Measurements from ENCODE around the gene HMCN1.

Gene HMCN1

DNA sequence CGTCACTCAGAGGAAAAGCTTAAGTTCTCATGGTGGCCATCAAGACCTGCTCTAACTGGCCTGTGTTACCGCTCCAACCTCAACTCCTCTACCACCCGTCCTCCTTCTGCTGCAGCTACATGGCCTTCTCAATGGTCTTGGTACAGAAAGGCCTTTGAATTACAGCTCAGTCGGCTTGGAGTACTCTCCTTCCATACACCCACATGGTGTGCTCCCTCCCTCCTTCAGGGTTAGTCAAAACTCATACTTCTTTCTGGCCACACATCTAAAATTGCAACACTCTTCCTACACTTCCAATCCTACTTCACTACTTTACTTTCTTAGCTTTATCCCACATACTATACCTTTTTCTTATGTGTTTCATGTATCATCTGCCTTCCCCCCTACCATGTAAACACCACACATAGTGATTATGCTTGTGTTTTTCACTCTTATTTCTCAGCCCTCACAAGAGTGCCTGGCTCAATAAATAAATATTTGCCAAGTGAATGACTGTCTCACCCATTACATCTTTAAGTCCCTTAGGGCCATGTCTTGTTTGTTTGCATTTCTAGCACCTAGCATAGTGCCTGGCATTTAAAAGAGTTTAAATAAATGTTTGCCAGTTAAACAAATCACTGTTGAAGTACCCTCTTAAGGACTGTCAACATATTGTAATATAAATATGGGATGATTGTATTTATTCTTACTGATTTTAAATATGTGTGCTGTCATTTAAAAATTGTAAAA, 37.6 kb upstream of the HMCN1 start:
- no peak for TF ChIP-seq CTCF (IDR thresholded peaks at IDR 0.05; ENCODE audit: control insufficient read depth, extremely low read depth, insufficient read depth)
- no peak overlapping the region for H3K4me3 ChIP-seq (ENCODE audit: low read depth, low read length)
- peak; percentile 93 for DNase-seq (ENCODE audit: low read depth)

DNA sequence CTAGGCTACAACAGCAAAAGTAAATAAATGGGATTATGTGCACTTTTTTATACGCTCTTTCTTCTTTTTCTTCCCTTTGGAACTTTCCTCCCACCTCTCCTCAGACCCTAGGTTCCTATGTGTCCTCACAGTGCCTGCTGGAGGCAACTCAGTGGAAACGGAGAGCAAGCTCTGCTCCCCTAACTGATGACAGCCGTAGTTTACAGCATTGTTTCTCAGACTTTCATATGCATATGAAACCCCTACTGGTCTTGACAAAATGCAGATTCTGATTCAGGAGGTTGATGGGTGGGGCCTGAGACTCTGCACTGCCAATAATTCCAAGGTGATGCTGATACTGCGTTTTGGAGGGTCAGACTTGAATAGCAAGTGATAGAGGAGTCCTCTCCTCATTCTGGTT, 34.3 kb upstream of the HMCN1 start:
- no peak for TF ChIP-seq CTCF (IDR thresholded peaks at IDR 0.05; ENCODE audit: control insufficient read depth, extremely low read depth, insufficient read depth)
- no peak overlapping the region for H3K4me3 ChIP-seq (ENCODE audit: low read depth, low read length)
- DNase-seq (ENCODE audit: low read depth) = no peak

DNA sequence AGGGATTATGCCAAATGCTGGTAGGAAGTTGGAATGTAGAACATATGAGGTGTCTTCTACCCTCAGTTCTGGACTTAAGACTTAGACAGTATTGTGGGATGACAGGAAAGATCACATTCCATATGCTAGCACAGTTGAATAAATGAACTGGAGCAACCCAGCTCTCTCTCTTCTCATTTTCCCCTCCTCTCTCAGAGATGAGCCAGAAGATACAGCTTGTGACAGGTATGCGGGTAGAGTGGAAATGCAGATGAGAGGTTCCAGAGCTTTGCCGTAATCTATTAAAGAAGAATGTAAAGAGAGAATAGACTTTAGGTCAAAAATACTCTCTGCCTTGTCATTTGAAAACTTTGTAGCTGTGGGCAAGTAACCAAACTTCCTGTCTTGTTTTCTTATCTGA, 32.5 kb upstream of the HMCN1 start:
- TF ChIP-seq CTCF (IDR thresholded peaks at IDR 0.05; ENCODE audit: control insufficient read depth, extremely low read depth, insufficient read depth) = no peak
- DNase-seq (ENCODE audit: low read depth) = no peak
- no peak overlapping the region for H3K4me3 ChIP-seq (ENCODE audit: low read depth, low read length)

DNA sequence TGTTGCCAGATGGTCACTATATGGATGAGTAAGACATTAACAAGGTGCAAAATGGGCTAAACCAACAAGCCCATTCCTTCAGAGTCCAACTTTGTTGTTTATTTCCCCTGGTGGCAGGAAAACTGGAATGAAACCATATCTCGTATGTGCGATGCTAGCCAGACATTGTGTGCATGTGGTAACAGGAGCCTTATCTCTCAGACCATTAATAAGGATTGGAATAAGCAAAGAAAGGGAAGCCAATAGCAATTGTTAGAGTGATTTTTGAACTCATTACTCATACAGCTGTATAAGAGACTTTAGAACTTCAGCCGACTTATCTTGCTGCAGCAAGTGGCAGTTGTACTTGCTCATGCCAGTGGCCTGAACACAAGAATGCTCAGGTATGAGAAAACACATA, 30.0 kb upstream of the HMCN1 start:
- DNase-seq (ENCODE audit: low read depth) = no peak
- no peak for TF ChIP-seq CTCF (IDR thresholded peaks at IDR 0.05; ENCODE audit: control insufficient read depth, extremely low read depth, insufficient read depth)
- no peak overlapping the region for H3K4me3 ChIP-seq (ENCODE audit: low read depth, low read length)

GRCh38 chr1:185716095-185716494, 18.1 kb upstream of the HMCN1 start:
- DNase-seq (ENCODE audit: low read depth) = no peak
- no peak overlapping the region for H3K4me3 ChIP-seq (ENCODE audit: low read depth, low read length)
- no peak for TF ChIP-seq CTCF (IDR thresholded peaks at IDR 0.05; ENCODE audit: control insufficient read depth, extremely low read depth, insufficient read depth)

DNA sequence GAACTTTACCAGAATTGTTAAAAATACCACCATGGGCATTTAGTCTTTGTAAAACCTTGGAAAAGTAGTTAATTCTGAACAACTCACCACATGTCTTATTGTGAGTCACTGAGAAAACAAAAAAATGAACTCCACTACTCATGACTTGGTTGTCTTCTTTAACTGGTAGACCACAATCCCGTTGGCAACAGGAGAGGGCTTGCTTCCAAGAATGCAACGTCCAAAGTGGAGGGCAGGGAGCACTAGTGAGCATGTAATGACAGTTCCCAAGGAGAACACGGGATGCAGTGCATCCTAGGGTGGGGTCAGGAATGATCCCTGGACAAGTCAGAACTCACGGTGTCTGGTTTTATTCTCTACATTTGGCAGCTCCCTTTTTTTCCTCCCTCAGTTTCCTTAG, 15.2 kb upstream of the HMCN1 start:
- TF ChIP-seq CTCF (IDR thresholded peaks at IDR 0.05; ENCODE audit: control insufficient read depth, extremely low read depth, insufficient read depth) = no peak; the same call in 1 of the 2 replicates
- H3K4me3 ChIP-seq (ENCODE audit: low read depth, low read length) = no peak overlapping the region
- DNase-seq (ENCODE audit: low read depth) = no peak

All from LNCaP clone FGC (cell line).